Measurements from ENCODE around the gene TTYH1.

DNA sequence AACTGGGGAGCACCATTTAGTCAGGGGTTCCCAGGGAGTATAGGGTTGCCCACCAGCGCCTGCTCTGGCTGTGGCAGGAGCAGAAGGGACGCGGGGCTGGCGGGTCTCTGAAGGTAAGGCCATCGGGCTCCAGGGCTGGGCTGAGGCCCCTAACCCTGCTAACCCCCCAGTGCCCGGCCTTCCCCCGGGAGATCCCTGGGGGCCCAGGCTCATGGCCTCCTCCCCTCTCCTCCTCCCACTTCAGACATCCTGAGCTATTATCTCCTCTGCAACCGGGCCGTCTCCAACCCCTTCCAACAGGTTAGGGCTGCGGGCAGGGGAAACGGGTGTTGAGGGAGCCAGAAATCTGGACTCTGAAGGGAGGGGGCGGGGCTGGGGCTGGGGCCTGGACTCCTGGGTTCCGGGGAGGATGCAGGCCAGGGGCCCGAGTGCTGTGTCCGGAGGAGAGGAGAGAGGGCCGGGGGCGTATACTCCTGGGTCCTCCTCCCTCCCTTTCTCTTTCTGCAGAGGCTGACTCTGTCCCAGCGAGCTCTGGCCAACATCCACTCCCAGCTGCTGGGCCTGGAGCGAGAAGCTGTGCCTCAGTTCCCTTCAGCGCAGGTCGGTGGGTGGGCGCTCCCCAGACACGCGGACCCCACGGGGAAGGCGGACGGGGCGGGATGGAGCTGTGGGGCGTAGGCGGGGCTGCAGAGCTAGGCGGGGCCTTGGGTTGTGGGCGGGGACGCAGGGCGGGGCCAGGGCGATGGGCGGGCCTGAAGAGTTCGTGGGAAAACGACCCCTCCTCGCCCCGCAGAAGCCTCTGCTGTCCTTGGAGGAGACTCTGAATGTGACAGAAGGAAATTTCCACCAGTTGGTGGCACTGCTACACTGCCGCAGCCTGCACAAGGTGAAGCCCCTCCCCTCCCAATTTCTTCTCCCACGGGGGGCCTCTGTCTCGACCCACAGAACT lies 15.3 kb downstream of the TTYH1 start:
- TF ChIP-seq NFE2L2 (IDR thresholded peaks at IDR 0.05; ENCODE audit: low read depth, low read length), result no peak
- TF ChIP-seq, protein P1, sequence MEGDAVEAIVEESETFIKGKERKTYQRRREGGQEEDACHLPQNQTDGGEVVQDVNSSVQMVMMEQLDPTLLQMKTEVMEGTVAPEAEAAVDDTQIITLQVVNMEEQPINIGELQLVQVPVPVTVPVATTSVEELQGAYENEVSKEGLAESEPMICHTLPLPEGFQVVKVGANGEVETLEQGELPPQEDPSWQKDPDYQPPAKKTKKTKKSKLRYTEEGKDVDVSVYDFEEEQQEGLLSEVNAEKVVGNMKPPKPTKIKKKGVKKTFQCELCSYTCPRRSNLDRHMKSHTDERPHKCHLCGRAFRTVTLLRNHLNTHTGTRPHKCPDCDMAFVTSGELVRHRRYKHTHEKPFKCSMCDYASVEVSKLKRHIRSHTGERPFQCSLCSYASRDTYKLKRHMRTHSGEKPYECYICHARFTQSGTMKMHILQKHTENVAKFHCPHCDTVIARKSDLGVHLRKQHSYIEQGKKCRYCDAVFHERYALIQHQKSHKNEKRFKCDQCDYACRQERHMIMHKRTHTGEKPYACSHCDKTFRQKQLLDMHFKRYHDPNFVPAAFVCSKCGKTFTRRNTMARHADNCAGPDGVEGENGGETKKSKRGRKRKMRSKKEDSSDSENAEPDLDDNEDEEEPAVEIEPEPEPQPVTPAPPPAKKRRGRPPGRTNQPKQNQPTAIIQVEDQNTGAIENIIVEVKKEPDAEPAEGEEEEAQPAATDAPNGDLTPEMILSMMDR (conservative IDR thresholded peaks at IDR 0.05; ENCODE audit: low read depth, low read length), result no peak
- TF ChIP-seq SMC3 (IDR thresholded peaks at IDR 0.05; ENCODE audit: low read depth, low read length), result no peak
- TF ChIP-seq MAZ (IDR thresholded peaks at IDR 0.05; ENCODE audit: borderline replicate concordance, low read depth, low read length), result 0 out of 2 replicates have a peak, but pooled peaks have one; percentile 18
- no peak for TF ChIP-seq POLR2A (IDR thresholded peaks at IDR 0.05; ENCODE audit: low read depth, low read length)

Measured in IMR-90 (cell line).